MM.1S (cell line): ENCODE results near the gene DAB2.

Source experiments
- DNase-seq: peaks from one replicate; pipeline ENCODE4 v3.0.0-alpha.2; 2015
- H2AFZ ChIP-seq: fragments of 300-600 bp; sonication (generic); 2 replicates; pipeline ENCODE4 v1.6.0; 2016; ENCODE audit warnings: antibody characterized with exemption, low read length
- H3F3A ChIP-seq: fragments of 300-600 bp; sonication (generic); 2 replicates; pipeline ENCODE4 v1.6.1; 2016; ENCODE audit warnings: mild to moderate bottlenecking, antibody characterized with exemption, low read length, moderate library complexity, mixed read lengths; ENCODE audit not compliant: insufficient read depth
- H3K27ac ChIP-seq: fragments of 300-600 bp; sonication (generic); 2 replicates; pipeline ENCODE4 v1.5.1; 2016; ENCODE audit warnings: mild to moderate bottlenecking, low read length
- H3K27me3 ChIP-seq: fragments of 300-600 bp; sonication (generic); replicated peaks from 2 replicates; pipeline ENCODE4 v1.6.0; 2016; ENCODE audit warnings: low read length; ENCODE audit not compliant: insufficient read depth
- H3K36me3 ChIP-seq: fragments of 300-600 bp; sonication (generic); replicated peaks from 2 replicates; pipeline ENCODE4 v1.6.1; 2016; ENCODE audit warnings: mild to moderate bottlenecking, low read length, mixed read lengths; ENCODE audit not compliant: insufficient read depth
- H3K4me1 ChIP-seq: fragments of 300-600 bp; sonication (generic); 2 replicates; pipeline ENCODE4 v1.6.1; 2016; ENCODE audit warnings: low read length, mixed read lengths
- H3K4me2 ChIP-seq: fragments of 300-600 bp; sonication (generic); 2 replicates; pipeline ENCODE4 v1.6.0; 2016; ENCODE audit warnings: low read depth, low read length
- H3K4me3 ChIP-seq: fragments of 300-600 bp; sonication (generic); 2 replicates; pipeline ENCODE4 v1.5.1; 2016; ENCODE audit warnings: low read length, mixed read lengths
- H3K79me2 ChIP-seq: fragments of 300-600 bp; sonication (generic); 2 replicates; pipeline ENCODE4 v1.6.1; 2016; ENCODE audit warnings: mixed run types, low read length, mixed read lengths
- H3K9ac ChIP-seq: fragments of 300-600 bp; sonication (generic); 2 replicates; pipeline ENCODE4 v1.6.1; 2016; ENCODE audit warnings: low read length, mixed read lengths
- H3K9me2 ChIP-seq: fragments of 300-600 bp; sonication (generic); replicated peaks from 2 replicates; pipeline ENCODE4 v1.6.1; 2016; ENCODE audit warnings: mild to moderate bottlenecking, low read length, mixed read lengths; ENCODE audit not compliant: insufficient read depth
- H3K9me3 ChIP-seq: fragments of 300-600 bp; sonication (generic); replicated peaks from 2 replicates; pipeline ENCODE4 v1.6.1; 2016; ENCODE audit warnings: mild to moderate bottlenecking, low read length, mixed read lengths; ENCODE audit not compliant: insufficient read depth
- H4K20me1 ChIP-seq: fragments of 300-600 bp; sonication (generic); 2 replicates; pipeline ENCODE4 v1.6.1; 2016; ENCODE audit warnings: mild to moderate bottlenecking, low read length, moderate library complexity, mixed read lengths; ENCODE audit not compliant: insufficient read depth
- EZH2 ChIP-seq: fragments of 300-600 bp; sonication (generic); optimal IDR thresholded peaks from 2 replicates; pipeline ENCODE3; 2017; ENCODE audit warnings: low read depth, mild to moderate bottlenecking, antibody characterized with exemption, low read length, mixed read lengths
- EZH2phosphoT487 ChIP-seq: fragments of 300-600 bp; sonication (generic); IDR thresholded peaks from 2 replicates; pipeline ENCODE4 v1.6.1; 2018; ENCODE audit warnings: antibody characterized with exemption, low read length
- TF ChIP-seq, protein P1 (sequence below): fragments of 300-600 bp; sonication (generic); IDR thresholded peaks from 2 replicates; pipeline ENCODE4 v1.5.1; 2016; ENCODE audit warnings: antibody characterized with exemption, low read length, mixed read lengths

Gene DAB2

DNA sequence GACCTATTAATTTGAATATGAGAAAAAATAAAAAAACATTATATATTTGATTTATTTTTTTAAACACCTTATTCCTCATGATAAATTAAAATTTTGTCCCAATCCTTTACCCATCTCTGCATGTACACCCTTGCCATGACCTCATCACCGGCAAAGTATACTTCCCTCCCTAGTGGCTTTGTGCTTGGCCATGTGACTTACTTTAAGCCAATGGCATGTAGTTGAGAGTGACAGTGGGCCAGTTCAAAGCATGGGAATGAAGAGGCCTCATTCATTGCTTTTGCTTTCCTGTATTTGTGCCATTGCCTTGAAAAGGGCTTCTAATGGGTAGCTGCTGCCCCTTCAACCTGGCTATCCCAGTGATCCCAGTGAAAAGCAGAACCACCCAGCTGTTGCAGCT, 91.7 kb downstream of the DAB2 start:
- Histone ChIP-seq H3K9me3 (no peaks in the 10 kb centered on the region), H3K79me2 (no peaks in the 10 kb centered on the region), H3K4me1 (no peaks in the 10 kb centered on the region), H4K20me1 (no peaks in the 10 kb centered on the region), H3K9ac (no peak overlapping the region), H3F3A (no peaks in the 10 kb centered on the region), H3K9me2 (no peaks in the 10 kb centered on the region), H2AFZ (no peak overlapping the region), H3K4me2 (no peak overlapping the region), H3K36me3 (no peaks in the 10 kb centered on the region), H3K4me3 (no peak overlapping the region), H3K27me3 (no peaks in the 10 kb centered on the region), H3K27ac (no peak overlapping the region)
- DNase-seq: no peak
- TF ChIP-seq EZH2phosphoT487: no peak
- TF ChIP-seq EZH2: no peak
- TF ChIP-seq, protein P1, sequence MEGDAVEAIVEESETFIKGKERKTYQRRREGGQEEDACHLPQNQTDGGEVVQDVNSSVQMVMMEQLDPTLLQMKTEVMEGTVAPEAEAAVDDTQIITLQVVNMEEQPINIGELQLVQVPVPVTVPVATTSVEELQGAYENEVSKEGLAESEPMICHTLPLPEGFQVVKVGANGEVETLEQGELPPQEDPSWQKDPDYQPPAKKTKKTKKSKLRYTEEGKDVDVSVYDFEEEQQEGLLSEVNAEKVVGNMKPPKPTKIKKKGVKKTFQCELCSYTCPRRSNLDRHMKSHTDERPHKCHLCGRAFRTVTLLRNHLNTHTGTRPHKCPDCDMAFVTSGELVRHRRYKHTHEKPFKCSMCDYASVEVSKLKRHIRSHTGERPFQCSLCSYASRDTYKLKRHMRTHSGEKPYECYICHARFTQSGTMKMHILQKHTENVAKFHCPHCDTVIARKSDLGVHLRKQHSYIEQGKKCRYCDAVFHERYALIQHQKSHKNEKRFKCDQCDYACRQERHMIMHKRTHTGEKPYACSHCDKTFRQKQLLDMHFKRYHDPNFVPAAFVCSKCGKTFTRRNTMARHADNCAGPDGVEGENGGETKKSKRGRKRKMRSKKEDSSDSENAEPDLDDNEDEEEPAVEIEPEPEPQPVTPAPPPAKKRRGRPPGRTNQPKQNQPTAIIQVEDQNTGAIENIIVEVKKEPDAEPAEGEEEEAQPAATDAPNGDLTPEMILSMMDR: no peak

DNA sequence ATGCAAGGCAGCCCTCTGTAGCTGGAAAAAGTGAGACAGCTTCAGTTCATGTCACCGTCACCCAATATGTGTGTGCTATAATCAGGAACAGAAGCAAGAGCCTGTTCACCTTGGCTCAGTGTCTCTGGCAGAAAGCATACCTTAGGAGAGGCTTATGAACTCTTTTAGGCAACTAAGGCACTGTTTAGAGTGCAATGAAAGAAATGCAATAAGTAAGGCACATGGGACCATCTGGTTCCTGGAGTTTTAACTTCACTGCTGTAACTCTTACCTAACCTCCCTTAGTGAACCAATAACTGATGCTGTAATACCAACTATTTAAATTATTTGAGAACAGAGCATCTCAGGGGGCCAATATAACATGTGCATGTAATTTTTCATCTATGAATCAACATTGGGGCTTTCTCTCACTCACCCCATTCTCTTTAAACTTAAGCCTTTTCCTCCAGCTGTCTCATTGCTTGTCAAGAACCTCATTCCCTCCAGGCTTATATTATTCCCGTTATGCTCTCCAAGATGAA, 92.9 kb downstream of the DAB2 start:
- Histone ChIP-seq H3K27me3 (no peaks in the 10 kb centered on the region), H4K20me1 (no peaks in the 10 kb centered on the region), H3K4me2 (no peak overlapping the region), H2AFZ (no peak overlapping the region), H3K9ac (no peak overlapping the region), H3K36me3 (no peaks in the 10 kb centered on the region), H3K27ac (no peak overlapping the region), H3F3A (no peaks in the 10 kb centered on the region), H3K9me2 (no peaks in the 10 kb centered on the region), H3K4me3 (no peak overlapping the region), H3K79me2 (no peaks in the 10 kb centered on the region), H3K9me3 (no peaks in the 10 kb centered on the region), H3K4me1 (no peaks in the 10 kb centered on the region)
- no peak for TF ChIP-seq EZH2
- TF ChIP-seq, protein P1: no peak
- TF ChIP-seq EZH2phosphoT487: no peak
- DNase-seq: no peak

DNA sequence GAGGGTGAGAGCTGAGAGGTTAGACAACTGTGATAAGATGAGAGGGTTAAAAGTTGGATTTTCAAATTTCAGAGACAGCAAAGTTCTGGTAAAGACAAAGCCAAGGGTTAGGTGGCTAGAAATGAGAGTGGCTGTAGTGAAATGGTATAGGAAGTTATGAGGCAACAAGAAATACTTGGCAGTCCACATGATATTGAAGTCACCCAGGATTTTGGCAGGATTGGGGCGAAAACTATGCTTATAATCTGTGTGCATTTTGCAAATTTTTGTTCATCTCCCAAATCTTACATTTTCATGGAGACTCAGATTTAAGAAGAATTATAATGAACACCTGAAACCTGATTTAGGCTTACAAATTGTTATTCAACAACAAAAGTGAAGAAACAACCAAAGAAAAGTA, 96.0 kb downstream of the DAB2 start:
- H3K27ac ChIP-seq: no peak overlapping the region
- H3K9me3 ChIP-seq: no peaks in the 10 kb centered on the region
- no peak overlapping the region for H3K4me2 ChIP-seq
- no peak overlapping the region for H3K9ac ChIP-seq
- no peaks in the 10 kb centered on the region for H3K4me1 ChIP-seq
- H3K4me3 ChIP-seq: no peak overlapping the region
- TF ChIP-seq, protein P1: no peak
- TF ChIP-seq EZH2 (no peak), EZH2phosphoT487 (no peak)
- no peaks in the 10 kb centered on the region for H3K27me3 ChIP-seq
- H4K20me1 ChIP-seq: no peaks in the 10 kb centered on the region
- H2AFZ ChIP-seq: no peak overlapping the region
- DNase-seq: no peak
- H3K36me3 ChIP-seq: no peaks in the 10 kb centered on the region
- H3K79me2 ChIP-seq: no peaks in the 10 kb centered on the region
- H3F3A ChIP-seq: no peaks in the 10 kb centered on the region
- H3K9me2 ChIP-seq: no peaks in the 10 kb centered on the region
